HFF-Myc (cell line): ENCODE data around the gene NLRP14.

Experiments
- DNase-seq: peaks from one replicate; pipeline ENCODE4 v3.0.0-alpha.2; 2011; ENCODE audit warnings: low read depth; ENCODE audit errors: extremely low read depth
- H3K4me3 ChIP-seq: replicated peaks from 2 replicates; pipeline ENCODE4 v1.5.1; 2011; ENCODE audit warnings: low read depth, mild to moderate bottlenecking, control low read depth, low read length
- CTCF ChIP-seq: IDR thresholded peaks from 2 replicates; pipeline ENCODE4 v1.5.1; 2012; ENCODE audit warnings: mild to moderate bottlenecking, low read depth, low read length, control low read depth; ENCODE audit errors: missing control alignments

NLRP14 gene

GRCh38 chr11:7020183-7020917 lies at the start of gene NLRP14, which contains the start of gene ZNF214:
NLRP14 (plus strand) TSS chr11:7020479; CDS start chr11:7038587, 18,108 bp downstream.
ZNF214 (minus strand) TSS chr11:7020346; CDS start chr11:7002835, 17,511 bp downstream.
- DNase-seq: peak; percentile 78
- no peak for TF ChIP-seq CTCF
- H3K4me3 ChIP-seq: peak within 1 kb of the TSS; percentile 86

- TF ChIP-seq CTCF: no peak
- DNase-seq: no peak
Measured at GRCh38 chr11:6979365-6979764, 40.9 kb upstream of the NLRP14 start.

GRCh38 chr11:6986487-6986886 lies 33.8 kb upstream of the NLRP14 start:
- H3K4me3 ChIP-seq: no peak overlapping the region
- no peak for DNase-seq
- TF ChIP-seq CTCF: no peak

More at GRCh38 chr11:6979365-6979764, 40.9 kb upstream of the NLRP14 start:
- no peak overlapping the region for H3K4me3 ChIP-seq

- no peak overlapping the region for H3K4me3 ChIP-seq
- no peak for DNase-seq
- TF ChIP-seq CTCF: no peak
Measured at GRCh38 chr11:6988506-6988905, 31.8 kb upstream of the NLRP14 start.

GRCh38 chr11:6991227-6991626 lies 29.1 kb upstream of the NLRP14 start:
- no peak overlapping the region for H3K4me3 ChIP-seq
- no peak for TF ChIP-seq CTCF
- no peak for DNase-seq

- no peak overlapping the region for H3K4me3 ChIP-seq
- TF ChIP-seq CTCF: no peak
- no peak for DNase-seq
Measured at GRCh38 chr11:6992026-6992425, 28.3 kb upstream of the NLRP14 start.
